ENCODE data around the gene TRIM52.

The TRIM52 gene

DNA sequence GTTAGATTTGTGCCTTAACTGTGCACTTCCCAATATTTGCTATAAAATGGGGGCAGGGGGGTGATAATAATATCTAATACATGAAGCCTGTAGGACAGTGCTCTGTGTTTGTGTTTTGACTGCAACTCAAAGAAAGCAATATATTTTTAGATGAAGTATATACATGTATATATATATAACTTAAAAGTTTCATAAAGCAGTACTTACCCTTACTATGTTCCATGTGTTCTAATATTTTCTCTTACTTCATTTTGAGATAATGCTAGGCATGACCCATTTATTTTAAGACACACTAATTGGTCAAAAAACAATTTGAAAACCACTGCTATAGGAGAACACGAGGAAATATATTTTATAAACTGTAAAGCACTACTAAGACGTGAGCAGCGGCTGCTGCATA is 2.4 kb downstream of the TRIM52 start:
- no peak for DNase-seq (ENCODE audit: low read depth)

GRCh38 chr5:181255836-181256578 is 4.9 kb downstream of the TRIM52 start:
- no peak for DNase-seq (ENCODE audit: low read depth)

GRCh38 chr5:181255276-181255675 is 5.7 kb downstream of the TRIM52 start:
- no peak for DNase-seq (ENCODE audit: low read depth)

DNA sequence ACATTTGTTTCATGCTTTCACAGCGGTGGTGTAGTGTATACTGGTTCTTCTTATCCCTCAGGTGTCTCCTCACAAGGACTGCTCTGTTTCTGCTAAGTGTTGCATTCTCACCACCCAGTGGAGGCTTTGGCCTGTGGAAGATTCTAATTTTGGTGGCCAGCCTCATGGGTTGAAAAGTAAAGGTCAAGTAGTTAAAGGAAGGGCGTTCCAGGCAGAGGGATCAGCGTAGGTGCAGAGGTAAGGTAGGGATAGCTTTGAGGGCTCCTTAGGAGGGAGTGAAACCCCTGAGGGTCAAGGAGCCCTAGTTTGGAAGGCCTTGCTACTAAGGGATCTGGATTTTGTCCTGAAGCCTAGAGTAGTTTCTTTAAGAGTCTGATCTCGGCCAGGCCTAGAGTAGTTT is 12.7 kb downstream of the TRIM52 start:
- no peak for DNase-seq (ENCODE audit: low read depth)

DNA sequence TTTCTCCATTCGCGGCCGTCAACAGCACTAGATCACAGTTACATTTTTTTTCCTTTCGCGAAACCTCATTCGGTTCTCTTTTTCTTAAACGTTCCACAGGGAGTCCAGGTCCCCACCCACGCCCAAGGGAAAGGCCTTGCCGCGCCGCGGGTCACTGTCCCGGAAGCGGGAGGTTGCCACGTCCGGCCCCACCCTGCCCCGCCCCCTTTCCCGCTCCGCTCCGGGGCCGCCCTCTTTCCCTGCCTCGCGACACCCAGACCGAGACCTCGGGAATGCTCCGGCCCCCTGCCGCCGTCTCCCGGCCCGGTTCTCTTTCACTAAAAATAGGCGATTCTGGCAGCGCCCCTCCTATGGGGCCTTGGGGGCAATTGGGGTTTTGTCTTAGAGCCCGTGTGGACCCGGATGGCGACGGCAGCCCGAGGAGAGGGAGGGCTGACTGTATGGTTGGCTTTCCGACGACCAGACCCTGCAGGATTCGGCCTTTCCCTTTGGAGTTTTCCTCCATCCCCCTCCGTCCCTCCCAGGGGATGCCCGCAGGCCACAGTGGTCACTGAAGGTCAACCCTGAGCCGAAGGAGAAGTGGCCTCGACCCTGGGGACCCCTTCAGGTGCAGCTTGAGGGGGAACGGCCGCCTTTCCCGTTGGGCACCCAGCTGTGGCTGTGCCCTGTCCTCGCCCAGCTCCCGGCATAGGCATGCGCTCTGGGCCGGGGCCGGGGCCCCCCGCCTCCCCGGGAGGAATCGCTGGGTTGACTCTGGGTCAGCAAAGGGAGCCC is 14.5 kb downstream of the TRIM52 start:
- peak; percentile 75 for DNase-seq (ENCODE audit: low read depth)

DNA sequence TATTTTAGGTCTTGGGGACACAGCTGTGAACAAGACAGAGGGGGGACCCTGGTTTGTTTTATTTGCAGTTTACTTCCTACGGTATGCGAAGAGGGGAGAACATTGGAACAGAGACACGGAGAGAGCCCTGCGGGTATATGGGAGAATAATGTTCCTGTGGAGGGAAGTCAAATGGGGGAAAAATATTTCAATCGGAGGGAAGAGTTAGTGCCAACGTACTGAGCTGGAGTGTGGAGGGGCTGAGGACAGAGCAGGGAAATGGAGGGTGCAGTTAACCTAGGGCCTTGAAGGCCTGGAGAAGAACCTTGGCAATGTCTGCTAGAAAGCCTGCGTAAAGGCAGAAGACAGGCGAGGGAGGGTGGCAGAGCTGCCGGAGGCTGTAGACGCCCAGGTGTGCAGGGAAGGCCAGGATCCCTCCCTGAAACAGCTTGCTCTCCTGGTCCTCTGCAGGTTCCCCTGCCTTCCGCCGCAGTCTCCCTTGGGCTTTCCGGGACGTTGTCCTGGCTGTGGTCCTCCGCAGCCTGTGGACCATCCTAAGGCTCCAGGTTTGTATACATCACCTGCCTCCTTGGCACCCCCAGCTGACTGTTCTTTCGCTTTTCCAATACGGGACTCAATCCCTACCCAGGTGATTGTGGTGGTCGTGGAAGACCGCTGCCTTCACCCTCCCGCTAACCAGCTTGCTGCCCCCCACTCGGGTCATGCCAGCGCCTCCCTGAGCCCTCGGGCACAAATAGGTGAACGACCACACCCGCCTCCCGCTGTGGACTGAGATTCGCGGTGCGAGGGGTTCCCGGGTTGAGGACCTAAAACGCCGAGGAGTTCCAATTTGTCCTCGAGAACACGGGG is 15.3 kb downstream of the TRIM52 start:
- no peak for DNase-seq (ENCODE audit: low read depth)

GRCh38 chr5:181243564-181244343 is 17.2 kb downstream of the TRIM52 start, which contains the start of gene RACK1:
TSS of gene RACK1 (minus strand) at chr5:181243906. CDS start at chr5:181243800, 106 bp downstream.
- peak; percentile 82 for DNase-seq (ENCODE audit: low read depth)

DNA sequence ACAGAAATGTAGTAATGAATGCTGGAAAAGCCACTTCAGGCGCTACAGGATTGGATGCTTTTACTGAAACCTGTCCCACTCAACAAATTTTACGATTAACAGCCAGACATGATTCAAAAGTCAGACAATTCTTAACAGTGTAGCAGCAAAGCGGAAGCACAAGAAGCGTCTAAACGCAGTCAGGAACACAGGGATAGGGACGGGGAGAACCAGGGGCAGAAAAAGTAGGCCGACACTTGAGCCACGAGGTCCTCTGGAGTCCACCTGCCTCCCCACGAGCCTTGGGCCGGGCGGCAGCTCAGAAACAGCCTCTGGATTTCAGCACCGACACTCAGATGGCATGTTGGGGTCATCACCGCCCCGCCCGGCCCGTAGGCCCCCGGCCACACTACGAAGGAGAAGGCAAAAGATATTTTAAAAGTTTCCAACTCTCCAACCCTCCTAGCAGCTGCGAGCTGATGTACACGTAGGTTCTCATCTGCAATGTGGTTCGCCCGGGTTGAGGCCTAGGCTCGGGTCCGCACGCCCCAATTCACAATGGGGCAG is 17.9 kb downstream of the TRIM52 start:
- DNase-seq (ENCODE audit: low read depth), result no peak

GRCh38 chr5:181242031-181242451 is 18.9 kb downstream of the TRIM52 start:
- DNase-seq (ENCODE audit: low read depth), result no peak

DNA sequence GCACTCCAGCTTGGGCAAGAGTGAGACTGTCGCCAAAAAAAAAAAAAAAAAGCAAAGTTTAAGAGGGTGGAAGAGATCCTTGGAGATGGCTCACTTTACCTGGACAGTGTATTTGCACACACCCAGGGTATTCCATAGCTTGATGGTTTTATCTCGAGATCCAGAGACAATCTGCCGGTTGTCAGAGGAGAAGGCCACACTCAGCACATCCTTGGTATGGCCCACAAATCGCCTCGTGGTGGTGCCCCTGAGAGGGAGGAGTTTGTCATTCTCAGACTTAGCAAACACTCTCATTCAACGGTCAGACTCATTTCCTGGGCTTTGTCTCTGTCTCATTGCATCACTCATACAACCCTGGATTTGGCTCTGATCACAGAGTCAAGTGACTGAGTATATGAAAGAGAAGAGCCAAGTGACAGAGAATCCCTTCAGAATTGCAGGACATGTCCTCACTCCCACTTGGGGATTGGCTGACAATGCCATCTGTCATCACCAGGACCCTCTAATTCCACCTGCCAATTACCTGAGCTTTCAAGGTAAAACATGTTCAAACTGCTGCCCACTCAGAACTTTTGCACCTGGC is 19.5 kb downstream of the TRIM52 start:
- DNase-seq (ENCODE audit: low read depth), result no peak

GRCh38 chr5:181239062-181239663 is 21.8 kb downstream of the TRIM52 start:
- DNase-seq (ENCODE audit: low read depth), result no peak

DNA sequence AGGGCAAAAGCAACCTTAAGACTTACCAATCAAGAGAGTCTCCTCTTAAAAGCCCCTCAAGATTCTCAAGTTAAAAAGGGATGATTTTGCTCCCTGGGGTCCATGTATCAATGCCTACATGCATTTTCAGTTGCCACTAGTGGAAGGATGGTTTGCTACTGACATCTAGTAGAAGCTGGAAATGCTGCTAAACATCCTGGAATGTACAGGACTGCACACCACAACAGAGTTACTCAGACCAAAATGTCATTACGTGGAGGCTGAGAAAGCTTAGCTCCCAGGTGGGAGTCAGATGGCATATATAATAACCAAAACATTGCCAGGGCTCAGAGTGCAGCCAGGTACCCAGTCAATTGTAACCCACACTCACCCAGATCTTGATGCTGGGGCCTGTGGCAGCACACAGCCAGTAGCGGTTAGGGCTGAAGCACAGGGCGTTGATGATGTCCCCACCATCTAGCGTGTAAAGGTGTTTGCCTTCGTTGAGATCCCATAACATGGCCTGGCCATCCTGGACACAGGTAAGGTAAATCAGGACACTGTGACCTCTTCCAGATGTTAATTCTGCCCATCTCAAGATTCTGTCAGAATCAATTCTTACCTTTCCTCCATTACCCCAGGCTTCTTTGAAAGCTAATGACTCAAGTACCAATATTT is 23.1 kb downstream of the TRIM52 start:
- DNase-seq (ENCODE audit: low read depth), result no peak

- DNase-seq (ENCODE audit: low read depth), result no peak
Observed at GRCh38 chr5:181236954-181237641, 23.8 kb downstream of the TRIM52 start.

DNA sequence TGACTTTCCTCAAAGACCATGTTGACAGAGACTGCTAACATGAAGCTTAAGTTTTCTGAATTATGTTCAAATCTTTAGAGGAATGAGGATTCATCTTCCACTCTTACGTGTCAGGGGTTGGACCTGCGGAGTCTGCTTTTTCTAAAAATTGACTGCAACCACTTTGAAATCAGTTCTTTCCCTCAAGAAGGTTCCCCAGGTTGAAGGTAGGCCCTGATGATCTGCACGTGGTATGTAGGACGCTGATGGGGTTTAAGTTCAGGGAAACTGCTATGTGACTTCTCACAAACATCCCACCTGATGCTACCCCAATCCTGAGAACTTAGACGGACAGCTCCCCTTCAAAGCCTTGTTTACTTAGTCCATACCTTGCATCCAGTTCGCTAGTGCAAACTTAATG is 24.5 kb downstream of the TRIM52 start:
- DNase-seq (ENCODE audit: low read depth), result no peak

DNA sequence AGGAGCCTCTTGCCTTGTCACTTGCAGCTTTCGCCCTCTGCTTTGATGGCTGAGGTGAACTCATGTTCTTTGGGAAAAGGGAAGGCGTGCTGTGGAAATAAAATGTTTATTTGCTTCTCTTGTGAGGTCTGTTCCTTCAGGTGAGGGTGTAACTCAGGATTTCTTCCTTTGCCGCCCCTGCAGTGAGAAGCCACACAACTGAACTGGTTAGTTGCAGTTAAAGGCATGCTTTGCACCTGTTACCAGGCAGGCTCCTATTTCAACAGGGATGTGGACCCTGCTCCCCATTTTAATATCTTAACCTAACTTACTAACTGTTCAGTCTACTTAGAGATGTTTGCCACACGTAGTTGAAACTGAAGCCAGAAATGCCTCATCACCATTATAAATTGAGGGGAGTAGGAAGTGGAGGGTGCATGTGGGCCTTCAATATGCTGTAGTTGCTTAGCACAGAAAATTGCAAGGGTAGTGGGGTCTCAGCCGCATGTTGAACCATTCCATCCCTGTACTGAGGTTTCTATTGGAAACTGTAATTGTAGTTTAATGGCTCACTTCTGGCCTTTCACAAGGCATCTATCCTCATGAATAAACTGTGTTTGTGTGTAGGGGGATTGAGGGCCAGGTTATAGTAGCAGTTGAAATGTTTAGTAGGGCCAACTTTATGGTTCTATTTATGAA is 25.1 kb downstream of the TRIM52 start:
- DNase-seq (ENCODE audit: low read depth), result no peak

DNA sequence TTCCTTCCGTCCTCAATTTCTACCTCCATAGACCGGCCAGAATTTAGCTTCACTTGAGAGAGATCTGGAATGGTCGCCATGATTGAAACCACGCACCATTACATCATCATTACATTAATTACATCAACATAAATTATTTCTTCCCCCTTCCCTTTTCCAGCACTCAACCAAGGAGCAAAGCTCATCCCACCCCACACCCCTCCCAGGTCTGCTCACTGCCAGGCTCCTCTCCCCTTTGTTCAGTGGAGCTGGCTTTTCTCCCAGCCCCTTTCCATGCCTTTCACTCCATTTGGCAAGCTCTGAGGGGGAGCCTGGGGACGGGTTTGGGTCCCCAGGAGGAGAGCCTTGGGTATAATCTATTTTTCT is 25.6 kb downstream of the TRIM52 start:
- no peak for DNase-seq (ENCODE audit: low read depth)

GRCh38 chr5:181234455-181235306 is 26.3 kb downstream of the TRIM52 start:
- no peak for DNase-seq (ENCODE audit: low read depth)
